Brain microvascular endothelial cell (primary cell): Measurements from ENCODE around the gene BCL2.
"Not testable (repeated sequence)": the region's sequence is repeated elsewhere in the genome, so short reads cannot be mapped to it uniquely, and the experiment has no call there.

Experiments
- DNase-seq: peaks from one replicate; pipeline ENCODE4 v3.0.0-alpha.2; 2020
- H3K27ac ChIP-seq: fragments of 250-450 bp; sonication (Bioruptor Pico); 2 replicates; pipeline ENCODE4 v1.5.1; 2020; ENCODE audit warnings: mild to moderate bottlenecking, moderate library complexity
- H3K27me3 ChIP-seq: fragments of 250-450 bp; sonication (Bioruptor Pico); replicated peaks from 2 replicates; pipeline ENCODE4 v1.5.1; 2020; ENCODE audit warnings: mild to moderate bottlenecking
- H3K36me3 ChIP-seq: fragments of 250-450 bp; sonication (Bioruptor Pico); replicated peaks from 2 replicates; pipeline ENCODE4 v1.5.1; 2020; ENCODE audit warnings: mild to moderate bottlenecking
- H3K4me3 ChIP-seq: 2 replicates; pipeline ENCODE4 v1.5.1; 2011; ENCODE audit warnings: low read depth, mild to moderate bottlenecking, control low read depth, low read length, moderate library complexity
- CTCF ChIP-seq: IDR thresholded peaks from 2 replicates; pipeline ENCODE4 v1.5.1; 2011; ENCODE audit warnings: low read depth, mild to moderate bottlenecking, moderate library complexity, low read length, control low read depth, inconsistent platforms; ENCODE audit errors: missing control alignments
- in situ Hi-C: cut with HindIII; loops from 2 replicates; pipeline ENCODE4 v1.10.0; 2017; ENCODE audit warnings: low sequenced_read_pairs, low pct_ligation_motif_present

The BCL2 gene

GRCh38 chr18:63205791-63206252 is 113.7 kb downstream of the BCL2 start:
- DNase-seq: no peak
- no peaks in the 10 kb centered on the region for H3K27me3 ChIP-seq
- in situ Hi-C loops: no loop called here
- H3K27ac ChIP-seq: no peak overlapping the region
- no peak overlapping the region for H3K4me3 ChIP-seq
- no peaks in the 10 kb centered on the region for H3K36me3 ChIP-seq
- no peak for TF ChIP-seq CTCF

GRCh38 chr18:63203497-63203896 is 116.1 kb downstream of the BCL2 start:
- H3K27ac ChIP-seq: no peak overlapping the region

GRCh38 chr18:63202828-63203227 is 116.7 kb downstream of the BCL2 start:
- TF ChIP-seq CTCF: no peak
- in situ Hi-C loops: no loop called here
- Histone ChIP-seq H3K27me3 (no peaks in the 10 kb centered on the region), H3K36me3 (no peaks in the 10 kb centered on the region), H3K27ac (no peak overlapping the region), H3K4me3 (no peak overlapping the region)
- no peak for DNase-seq

More at GRCh38 chr18:63203497-63203896, 116.1 kb downstream of the BCL2 start:
- DNase-seq: no peak
- no peaks in the 10 kb centered on the region for H3K36me3 ChIP-seq
- in situ Hi-C loops: no loop called here
- no peak overlapping the region for H3K4me3 ChIP-seq
- no peak for TF ChIP-seq CTCF
- H3K27me3 ChIP-seq: no peaks in the 10 kb centered on the region

- H3K27ac ChIP-seq, DNase-seq, in situ Hi-C loops, H3K4me3 ChIP-seq, H3K27me3 ChIP-seq, H3K36me3 ChIP-seq: not testable (repeated sequence)
Observed at GRCh38 chr18:63201456-63201855, 118.1 kb downstream of the BCL2 start.

GRCh38 chr18:63199743-63200241 is 119.8 kb downstream of the BCL2 start:
- Histone ChIP-seq H3K27ac (no peak overlapping the region), H3K36me3 (no peaks in the 10 kb centered on the region), H3K4me3 (no peak overlapping the region), H3K27me3 (no peaks in the 10 kb centered on the region)
- in situ Hi-C loops: no loop called here
- DNase-seq: no peak
- TF ChIP-seq CTCF: no peak

GRCh38 chr18:63198868-63199742 is 120.5 kb downstream of the BCL2 start:
- no peak for TF ChIP-seq CTCF
- Histone ChIP-seq H3K27me3 (no peaks in the 10 kb centered on the region), H3K36me3 (no peaks in the 10 kb centered on the region), H3K4me3 (no peak overlapping the region), H3K27ac (no peak overlapping the region)
- in situ Hi-C loops: no loop called here
- DNase-seq: no peak
